HepG2 (cell line): ENCODE results near the gene MTFR1L. TPM values are rescaled to one million over a fixed set of nuclear protein-coding genes. Genes with fewer than 3 reads are reported as not detected.

Source experiments
- ATAC-seq: fragments of 200-7000 bp; cut with Tn5 transposase; 3 replicates; pipeline ENCODE4 v1.9.1; 2020; ENCODE audit warnings: mild to moderate bottlenecking, moderate library complexity
- BruUV-seq: library from RNA; stranded (reverse); fragments of 400-500 nt; replicated peaks from 2 replicates; lab custom pipeline; 2021; lab: Mats Ljungman, UMichigan
- CTCF ChIA-PET: fragments of 300-600 bp; formaldehyde crosslinking; extraction: SDS; loops from one replicate; lab custom pipeline; 2021; ENCODE audit warnings: low total read pairs, inconsistent platforms, low intra/inter-chr PET ratio; lab: Yijun Ruan, JAX
- POLR2A ChIA-PET: fragments of 350-600 bp; sonication (Branson Sonifier 250); formaldehyde crosslinking; loops from one replicate; lab custom pipeline; 2020; ENCODE audit warnings: antibody characterized with exemption, inconsistent platforms; lab: Yijun Ruan, JAX
- DNase-seq: peaks from one replicate; pipeline ENCODE4 v3.0.0-alpha.2; 2015; ENCODE audit warnings: low spot score
- FAIRE-seq: peaks from 3 replicates; lab custom pipeline; 2011; peaks lifted over from hg19 to GRCh38; lab: Jason Lieb, UNC
- H2AFZ ChIP-seq: one replicate; pipeline ENCODE4 v1.6.1; 2011; ENCODE audit warnings: low read length, inconsistent platforms
- H3K27ac ChIP-seq: fragments of 300-600 bp; 3 replicates; pipeline ENCODE4 v1.8.0; 2011; ENCODE audit warnings: mixed run types, mild to moderate bottlenecking, mixed read lengths, low read length, inconsistent platforms; ENCODE audit not compliant: insufficient read depth; ENCODE audit errors: extremely low read length
- H3K27me3 ChIP-seq, 2 experiments: fragments of 200-600 bp in 1 of 2; 2 replicates in 1 of 2; 3 replicates in 1 of 2; pipeline versions ENCODE4 v1.6.0 to v1.8.0; 2011; ENCODE audit warnings: low read length in 2 of 2, mild to moderate bottlenecking in 2 of 2, moderate library complexity in 2 of 2, inconsistent platforms in 1 of 2; ENCODE audit not compliant: insufficient read depth in 2 of 2, control insufficient read depth in 1 of 2
- H3K36me3 ChIP-seq, 2 experiments: fragments of 200-600 bp in 1 of 2; replicated peaks in 1 of 2; 2 replicates in 1 of 2; 3 replicates in 1 of 2; pipeline versions ENCODE4 v1.5.1 to v1.8.0; 2011; ENCODE audit warnings: low read length in 2 of 2, inconsistent platforms in 1 of 2; ENCODE audit not compliant: insufficient read depth in 2 of 2, control insufficient read depth in 1 of 2
- H3K4me1 ChIP-seq: 2 replicates; pipeline ENCODE4 v1.5.1; 2012; ENCODE audit warnings: low read length, inconsistent platforms; ENCODE audit not compliant: insufficient read depth
- H3K4me2 ChIP-seq: 2 replicates; pipeline ENCODE4 v1.6.0; 2011; ENCODE audit warnings: low read depth, low read length, inconsistent platforms
- H3K4me3 ChIP-seq, 3 experiments: fragments of 200-600 bp in 1 of 3; sonication (generic), shearing (Covaris generic) in 1 of 3; replicated peaks in 1 of 3; 2 replicates each; pipeline ENCODE4 v1.5.1; 2011 to 2016; ENCODE audit warnings: low read length in 3 of 3, inconsistent platforms in 2 of 3, low read depth in 2 of 3, mild to moderate bottlenecking in 2 of 3, control low read depth in 1 of 3, mixed read lengths in 1 of 3; ENCODE audit not compliant: insufficient read depth in 1 of 3
- H3K79me2 ChIP-seq: one replicate; pipeline ENCODE4 v1.6.1; 2011; ENCODE audit warnings: low read length, inconsistent platforms; ENCODE audit not compliant: insufficient read depth
- H3K9ac ChIP-seq: 2 replicates; pipeline ENCODE4 v1.6.0; 2011; ENCODE audit warnings: mild to moderate bottlenecking, low read depth, low read length, inconsistent platforms; ENCODE audit not compliant: insufficient read depth
- H3K9me3 ChIP-seq: 2 replicates; pipeline ENCODE4 v1.5.1; 2012; ENCODE audit warnings: mild to moderate bottlenecking, low read length
- H4K20me1 ChIP-seq: 2 replicates; pipeline ENCODE4 v1.6.0; 2011; ENCODE audit warnings: inconsistent platforms, mild to moderate bottlenecking, low read length, moderate library complexity; ENCODE audit not compliant: insufficient read depth
- MAFF ChIP-seq: IDR thresholded peaks from 2 replicates; pipeline ENCODE4 v1.6.1; 2011; ENCODE audit warnings: low read depth, low read length, improper control_type of control experiment
- MAFK ChIP-seq, 2 experiments: IDR thresholded peaks in 1 of 2; conservative IDR thresholded peaks in 1 of 2; 2 replicates each; pipeline ENCODE4 v1.6.1; 2011; ENCODE audit warnings: improper control_type of control experiment in 2 of 2, low read length in 2 of 2
- NKX3-1 ChIP-seq: sonication (generic); formaldehyde crosslinking; IDR thresholded peaks from 2 replicates; pipeline ENCODE4 v1.5.0; 2020; ENCODE audit warnings: missing genetic modification reagents
- PHF5A ChIP-seq: IDR thresholded peaks from one replicate; pipeline ENCODE4 v1.6.1; 2018; ENCODE audit warnings: low read depth, missing genetic modification reagents; ENCODE audit not compliant: unreplicated experiment
- WGBS: methylation state at CpG from one replicate; pipeline ENCODE4 v1.1.6; 2017; ENCODE audit warnings: low lambda C conversion rate; 5-methylcytosine and 5-hydroxymethylcytosine counted together
- in situ Hi-C: cut with HindIII; loops from 2 replicates; pipeline ENCODE4 v1.10.0; 2017; ENCODE audit warnings: low pct_unique_long_range_greater_than_20kb; ENCODE audit not compliant: extremely low pct_ligation_motif_present
- intact Hi-C: fragments of 100-400 bp; cut with micrococcal nuclease; formaldehyde crosslinking; loops from one replicate; pipeline ENCODE4 v1.10.0; 2022; ENCODE audit not compliant: unreplicated experiment
- polyA plus RNA-seq, 8 experiments: library from polyadenylated mRNA; depleted of rRNA in 3 of 8; stranded (reverse) in 7 of 8; unstranded in 1 of 8; fragments of >200 nt; fragmentation: Illumina TruSeq in 4 of 8; extraction: Trizol in 4 of 8; gene quantifications; 2 replicates each; pipeline versions ENCODE4 v1.2.1 to v1.2.3, GENCODE V29; 2011 to 2016; ENCODE audit warnings: low read depth in 4 of 8, missing spikeins in 1 of 8, mixed read lengths in 1 of 8; ENCODE audit not compliant: insufficient read depth in 1 of 8
- total RNA-seq, 5 experiments: library from RNA; depleted of rRNA; stranded (reverse); fragments of >200 nt; fragmentation: Illumina TruSeq; extraction: Trizol; gene quantifications; 2 replicates each; pipeline ENCODE4 v1.2.3, GENCODE V29; 2016; ENCODE audit warnings: low read depth in 1 of 5
- TF ChIP-seq, protein P1 (sequence below): sonication (generic); formaldehyde crosslinking; IDR thresholded peaks from 2 replicates; pipeline ENCODE4 v1.4.0; 2020; ENCODE audit warnings: missing genetic modification reagents
- TF ChIP-seq, protein P2 (sequence below): sonication (generic); formaldehyde crosslinking; IDR thresholded peaks from 2 replicates; pipeline ENCODE4 v1.4.0; 2020; ENCODE audit warnings: missing genetic modification reagents

Gene MTFR1L
- total and polyA plus RNA-seq, 2 of the 13 experiments (the other 11 are each of a cell fraction or from before 2014, with no cell fraction given): 38.0 to 55.7 TPM

- no peaks in the 10 kb centered on the region for H3K36me3 ChIP-seq
- in situ Hi-C loops: loop anchor here (25.0 kb wide), 1 partner anchor 191 kb away; the partner anchor contains the start of gene MAN1C1
- no peak overlapping the region for H3K9ac ChIP-seq
- H3K27me3 ChIP-seq: no peaks in the 10 kb centered on the region
- no peaks in the 10 kb centered on the region for H3K9me3 ChIP-seq
- intact Hi-C loops: no loop called here
- TF ChIP-seq MAFK (conservative IDR thresholded peaks at IDR 0.05 in 1 of 2, IDR thresholded peaks at IDR 0.05 in 1 of 2; ENCODE audit: low read length in 2 of 2) (peak; percentile 14 to 44; a peak in 2 of 4 replicates), MAFF (0 out of 2 replicates have a peak, but pooled peaks have one; percentile 5), PHF5A (CRISPR knock-in tag) (no peak)
- TF ChIP-seq, protein P1, sequence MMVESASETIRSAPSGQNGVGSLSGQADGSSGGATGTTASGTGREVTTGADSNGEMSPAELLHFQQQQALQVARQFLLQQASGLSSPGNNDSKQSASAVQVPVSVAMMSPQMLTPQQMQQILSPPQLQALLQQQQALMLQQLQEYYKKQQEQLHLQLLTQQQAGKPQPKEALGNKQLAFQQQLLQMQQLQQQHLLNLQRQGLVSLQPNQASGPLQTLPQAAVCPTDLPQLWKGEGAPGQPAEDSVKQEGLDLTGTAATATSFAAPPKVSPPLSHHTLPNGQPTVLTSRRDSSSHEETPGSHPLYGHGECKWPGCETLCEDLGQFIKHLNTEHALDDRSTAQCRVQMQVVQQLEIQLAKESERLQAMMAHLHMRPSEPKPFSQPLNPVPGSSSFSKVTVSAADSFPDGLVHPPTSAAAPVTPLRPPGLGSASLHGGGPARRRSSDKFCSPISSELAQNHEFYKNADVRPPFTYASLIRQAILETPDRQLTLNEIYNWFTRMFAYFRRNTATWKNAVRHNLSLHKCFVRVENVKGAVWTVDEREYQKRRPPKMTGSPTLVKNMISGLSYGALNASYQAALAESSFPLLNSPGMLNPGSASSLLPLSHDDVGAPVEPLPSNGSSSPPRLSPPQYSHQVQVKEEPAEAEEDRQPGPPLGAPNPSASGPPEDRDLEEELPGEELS: no peak
- TF ChIP-seq, all 625 proteins: peak for 2
- POLR2A ChIA-PET: no interaction called here
- WGBS: 89% methylated on average over 1 of the region's 1 CpG
- Histone ChIP-seq H3K27ac (no peak overlapping the region), H3K79me2 (no peaks in the 10 kb centered on the region), H4K20me1 (no peaks in the 10 kb centered on the region), H3K4me3 (no peak overlapping the region), H3K4me1 (peaks cover 19% of the 10 kb centered on the region), H3K4me2 (no peak overlapping the region), H2AFZ (no peak overlapping the region)
- ATAC-seq (no peak), FAIRE-seq (no peak), DNase-seq (no peak)
- CTCF ChIA-PET: no interaction called here
- no TSS peak for BruUV-seq
These were observed 16.4 kb upstream of the MTFR1L start for GRCh38 chr1:25803368-25803767.

- in situ Hi-C loops: loop anchor here (25.0 kb wide), 1 partner anchor 192 kb away; the partner anchor contains the start of gene MAN1C1
- H4K20me1 ChIP-seq: no peaks in the 10 kb centered on the region
- H3K27ac ChIP-seq: no peak overlapping the region
- BruUV-seq: no TSS peak
- no peak overlapping the region for H3K4me2 ChIP-seq
- no peaks in the 10 kb centered on the region for H3K79me2 ChIP-seq
- WGBS: 87% methylated on average over 10 of the region's 10 CpGs
- H3K4me1 ChIP-seq: peaks cover 12% of the 10 kb centered on the region
- no peak overlapping the region for H2AFZ ChIP-seq
- H3K9me3 ChIP-seq: no peaks in the 10 kb centered on the region
- intact Hi-C loops: no loop called here
- ATAC-seq (no peak), DNase-seq (no peak), FAIRE-seq (no peak)
- H3K4me3 ChIP-seq: no peak overlapping the region
- H3K27me3 ChIP-seq: no peaks in the 10 kb centered on the region
- CTCF ChIA-PET: no interaction called here
- POLR2A ChIA-PET: interaction anchor here (1.0 kb wide), 1 partner anchor 15 kb away, joined by 3 read pairs; the partner anchor contains the start of gene MTFR1L
- H3K36me3 ChIP-seq: no peaks in the 10 kb centered on the region
- H3K9ac ChIP-seq: no peak overlapping the region
- TF ChIP-seq, protein P2, sequence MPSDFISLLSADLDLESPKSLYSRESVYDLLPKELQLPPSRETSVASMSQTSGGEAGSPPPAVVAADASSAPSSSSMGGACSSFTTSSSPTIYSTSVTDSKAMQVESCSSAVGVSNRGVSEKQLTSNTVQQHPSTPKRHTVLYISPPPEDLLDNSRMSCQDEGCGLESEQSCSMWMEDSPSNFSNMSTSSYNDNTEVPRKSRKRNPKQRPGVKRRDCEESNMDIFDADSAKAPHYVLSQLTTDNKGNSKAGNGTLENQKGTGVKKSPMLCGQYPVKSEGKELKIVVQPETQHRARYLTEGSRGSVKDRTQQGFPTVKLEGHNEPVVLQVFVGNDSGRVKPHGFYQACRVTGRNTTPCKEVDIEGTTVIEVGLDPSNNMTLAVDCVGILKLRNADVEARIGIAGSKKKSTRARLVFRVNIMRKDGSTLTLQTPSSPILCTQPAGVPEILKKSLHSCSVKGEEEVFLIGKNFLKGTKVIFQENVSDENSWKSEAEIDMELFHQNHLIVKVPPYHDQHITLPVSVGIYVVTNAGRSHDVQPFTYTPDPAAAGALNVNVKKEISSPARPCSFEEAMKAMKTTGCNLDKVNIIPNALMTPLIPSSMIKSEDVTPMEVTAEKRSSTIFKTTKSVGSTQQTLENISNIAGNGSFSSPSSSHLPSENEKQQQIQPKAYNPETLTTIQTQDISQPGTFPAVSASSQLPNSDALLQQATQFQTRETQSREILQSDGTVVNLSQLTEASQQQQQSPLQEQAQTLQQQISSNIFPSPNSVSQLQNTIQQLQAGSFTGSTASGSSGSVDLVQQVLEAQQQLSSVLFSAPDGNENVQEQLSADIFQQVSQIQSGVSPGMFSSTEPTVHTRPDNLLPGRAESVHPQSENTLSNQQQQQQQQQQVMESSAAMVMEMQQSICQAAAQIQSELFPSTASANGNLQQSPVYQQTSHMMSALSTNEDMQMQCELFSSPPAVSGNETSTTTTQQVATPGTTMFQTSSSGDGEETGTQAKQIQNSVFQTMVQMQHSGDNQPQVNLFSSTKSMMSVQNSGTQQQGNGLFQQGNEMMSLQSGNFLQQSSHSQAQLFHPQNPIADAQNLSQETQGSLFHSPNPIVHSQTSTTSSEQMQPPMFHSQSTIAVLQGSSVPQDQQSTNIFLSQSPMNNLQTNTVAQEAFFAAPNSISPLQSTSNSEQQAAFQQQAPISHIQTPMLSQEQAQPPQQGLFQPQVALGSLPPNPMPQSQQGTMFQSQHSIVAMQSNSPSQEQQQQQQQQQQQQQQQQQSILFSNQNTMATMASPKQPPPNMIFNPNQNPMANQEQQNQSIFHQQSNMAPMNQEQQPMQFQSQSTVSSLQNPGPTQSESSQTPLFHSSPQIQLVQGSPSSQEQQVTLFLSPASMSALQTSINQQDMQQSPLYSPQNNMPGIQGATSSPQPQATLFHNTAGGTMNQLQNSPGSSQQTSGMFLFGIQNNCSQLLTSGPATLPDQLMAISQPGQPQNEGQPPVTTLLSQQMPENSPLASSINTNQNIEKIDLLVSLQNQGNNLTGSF (CRISPR knock-in tag): no peak
- no peak for TF ChIP-seq NKX3-1 (CRISPR knock-in tag)
These were observed 15.3 kb upstream of the MTFR1L start for GRCh38 chr1:25804244-25804963.
